ACHN (cell line): ENCODE data around the gene ZNF516.

Experiments
- DNase-seq: peaks from one replicate; pipeline ENCODE4 v3.0.0-alpha.2; 2015
- in situ Hi-C: cut with HindIII; loops from 2 replicates; pipeline ENCODE4 v1.10.0; 2017; ENCODE audit warnings: low sequenced_read_pairs, low pct_ligation_motif_present, low pct_unique_long_range_greater_than_20kb

ZNF516 gene

DNA sequence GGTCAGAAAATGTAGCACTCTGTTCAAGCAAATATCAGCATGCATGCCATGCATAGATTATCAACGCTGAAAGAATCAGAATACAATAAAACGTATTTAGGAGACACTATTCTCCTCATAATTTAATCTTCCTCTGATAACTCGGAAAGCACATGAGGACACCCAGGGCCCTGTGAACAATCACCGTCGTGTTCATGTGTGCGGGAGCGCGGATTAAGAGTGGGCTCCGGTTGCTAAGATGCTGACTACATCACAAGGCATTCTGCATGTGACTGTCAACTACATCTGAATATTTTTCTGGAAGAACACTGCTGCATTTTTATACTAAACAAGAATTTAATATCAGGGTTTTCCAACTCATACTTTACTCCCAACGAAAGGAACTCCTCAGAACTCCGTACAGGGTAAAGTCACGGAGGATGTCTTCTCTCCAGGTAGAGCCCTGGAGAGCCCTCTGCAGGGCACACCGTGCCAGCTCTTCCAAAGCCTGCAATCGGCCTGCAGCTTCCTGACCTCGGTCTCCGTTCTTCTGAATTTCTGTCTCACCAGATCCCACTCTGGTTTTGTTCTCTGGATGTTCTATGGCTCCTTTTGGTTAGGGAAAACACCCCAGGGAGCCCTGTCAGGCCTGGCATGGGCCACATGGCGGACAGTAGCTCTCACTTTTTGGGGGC is 59.6 kb downstream of the ZNF516 start:
- in situ Hi-C loops = no loop called here
- no peak for DNase-seq

GRCh38 chr18:76434452-76434851 is 60.6 kb downstream of the ZNF516 start:
- no peak for DNase-seq
- in situ Hi-C loops = no loop called here

- no peak for DNase-seq
- in situ Hi-C loops = no loop called here
These were observed 61.3 kb downstream of the ZNF516 start for GRCh38 chr18:76433788-76434187.

DNA sequence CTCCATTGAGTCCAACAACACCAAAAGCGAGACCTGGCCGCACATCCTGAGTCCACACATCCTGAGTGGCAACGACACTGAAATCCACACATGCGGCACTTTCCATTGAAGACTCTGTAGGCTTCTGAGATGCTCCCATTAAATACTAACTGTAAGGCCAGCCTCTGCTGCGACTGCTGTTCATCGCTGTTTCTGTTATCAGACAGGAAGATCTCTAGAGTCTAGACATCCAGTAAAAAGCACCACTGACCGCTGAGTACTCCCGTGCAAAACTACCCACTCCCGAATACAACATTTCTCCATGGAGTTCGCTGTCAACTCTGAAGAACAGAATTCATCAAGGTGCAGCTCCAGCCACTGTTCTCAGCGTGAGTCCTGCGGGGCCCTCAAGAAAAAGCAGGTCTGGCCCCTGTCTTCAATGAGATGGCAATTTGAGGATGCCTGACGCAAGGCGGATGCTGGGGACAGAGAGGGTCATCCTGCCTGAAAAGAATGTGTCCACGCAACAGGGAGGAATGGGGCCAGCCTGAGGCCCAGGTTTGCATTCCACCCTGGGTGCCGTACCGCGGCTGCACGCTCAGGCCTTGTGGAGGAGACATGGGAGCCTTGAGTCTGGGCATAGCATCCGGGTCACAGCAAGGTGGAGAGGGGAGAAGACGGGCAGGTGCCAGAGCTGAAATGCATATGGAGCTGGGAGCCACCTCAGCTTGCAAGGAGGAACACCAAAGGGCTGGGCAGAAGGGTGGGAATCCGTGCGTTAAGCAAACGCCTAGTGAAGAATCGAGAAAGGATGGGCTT is 61.9 kb downstream of the ZNF516 start:
- no peak for DNase-seq
- in situ Hi-C loops = no loop called here

GRCh38 chr18:76432274-76432755 is 62.7 kb downstream of the ZNF516 start:
- in situ Hi-C loops = no loop called here
- DNase-seq = no peak

DNA sequence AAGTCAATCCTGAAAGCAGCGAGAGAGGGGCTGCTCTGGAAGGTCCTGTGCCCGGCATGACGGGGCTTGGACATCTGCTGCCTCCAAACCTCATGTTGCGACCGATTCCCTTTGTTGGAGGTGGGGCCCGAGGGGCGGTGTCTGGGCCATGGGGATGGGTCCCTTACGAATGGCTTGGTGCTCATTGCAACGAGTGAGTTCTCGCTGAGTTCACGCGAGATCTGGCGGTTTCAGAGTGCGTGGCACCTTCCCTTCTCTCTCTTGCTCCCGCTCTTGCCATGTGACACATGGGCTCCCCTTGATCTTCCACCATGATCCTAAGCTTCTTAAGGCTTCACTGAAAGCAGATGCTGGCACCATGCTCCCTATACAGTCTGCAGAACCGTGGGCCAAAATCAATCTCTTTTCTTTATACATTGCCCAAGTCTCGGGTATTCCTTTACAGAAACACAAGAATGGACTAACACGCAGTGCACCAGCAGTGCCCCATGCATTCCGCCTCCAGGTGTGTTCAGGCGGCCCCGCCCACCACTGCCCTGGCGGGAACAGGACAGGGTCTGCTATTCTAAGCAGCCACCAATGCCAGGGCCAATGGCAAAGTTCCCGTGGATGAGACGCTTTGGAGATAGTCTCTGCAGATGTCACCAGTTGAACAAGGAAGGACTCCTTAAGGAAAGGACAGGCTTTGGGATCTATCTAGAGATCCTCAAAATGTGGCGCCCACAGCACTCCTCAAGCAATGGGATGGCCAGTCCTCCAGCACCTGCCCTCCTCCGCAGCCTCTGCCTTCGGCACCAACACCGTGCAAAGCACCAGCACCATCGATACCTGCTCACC is 63.4 kb downstream of the ZNF516 start:
- no peak for DNase-seq
- in situ Hi-C loops = no loop called here

DNA sequence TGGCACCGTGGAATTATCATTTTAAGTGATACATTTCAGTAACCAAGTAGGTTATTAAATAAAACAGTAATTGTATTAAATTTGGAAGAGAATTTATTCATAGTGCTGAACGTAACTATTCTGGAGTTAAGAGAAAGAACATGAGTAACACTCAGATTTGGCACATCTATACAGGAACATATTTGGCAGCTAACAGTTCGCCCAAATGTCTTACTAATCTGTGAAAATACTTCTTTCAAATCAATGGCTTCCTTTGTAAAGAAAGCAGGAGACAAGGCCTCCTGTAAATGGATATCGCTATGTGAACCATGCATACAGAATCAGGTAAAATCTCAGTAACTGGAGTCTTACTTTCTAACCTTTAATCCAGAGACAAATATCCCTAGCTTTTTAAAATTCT is 64.4 kb downstream of the ZNF516 start:
- no peak for DNase-seq
- in situ Hi-C loops = no loop called here

DNA sequence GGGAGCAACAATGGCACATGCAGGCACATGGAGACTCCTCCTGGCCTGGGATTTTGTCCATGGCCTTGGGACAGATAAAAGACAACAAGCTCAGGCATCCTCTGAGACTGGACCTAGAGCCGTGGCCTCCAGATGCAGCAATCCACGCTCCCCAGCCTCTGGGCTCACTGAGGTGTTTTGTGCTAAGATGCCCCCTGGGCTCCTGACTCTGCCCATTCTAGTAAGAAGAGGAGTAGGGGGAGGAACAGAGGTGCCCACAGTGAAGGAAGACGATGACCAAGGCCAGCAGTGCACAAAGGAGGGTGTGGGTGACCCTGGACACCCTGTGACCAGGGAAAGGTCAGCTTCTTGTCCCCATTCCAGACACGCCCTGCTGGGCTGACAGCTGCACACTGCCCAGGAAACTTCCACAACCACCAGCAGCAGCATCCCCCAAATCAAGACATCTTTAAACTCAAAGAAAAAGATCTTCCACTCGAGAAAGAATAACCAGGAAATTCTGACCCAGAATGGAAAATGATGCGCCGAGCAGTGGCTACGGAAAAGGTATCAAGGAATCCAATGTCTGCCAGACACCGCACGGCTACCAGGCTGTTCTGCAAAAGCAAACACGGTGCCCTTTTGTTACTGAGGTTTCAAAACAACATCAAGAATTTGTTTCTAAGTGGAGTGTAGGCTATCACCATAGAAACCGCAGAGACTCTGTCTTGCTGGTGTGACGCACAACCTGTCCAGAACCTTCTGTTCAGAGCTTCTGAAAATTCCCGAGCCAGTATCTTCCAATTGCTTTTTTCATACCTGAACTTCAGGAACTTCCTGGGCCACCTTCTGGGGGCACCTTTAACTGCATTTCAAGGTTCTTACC is 65.5 kb downstream of the ZNF516 start:
- in situ Hi-C loops = no loop called here
- DNase-seq = no peak

DNA sequence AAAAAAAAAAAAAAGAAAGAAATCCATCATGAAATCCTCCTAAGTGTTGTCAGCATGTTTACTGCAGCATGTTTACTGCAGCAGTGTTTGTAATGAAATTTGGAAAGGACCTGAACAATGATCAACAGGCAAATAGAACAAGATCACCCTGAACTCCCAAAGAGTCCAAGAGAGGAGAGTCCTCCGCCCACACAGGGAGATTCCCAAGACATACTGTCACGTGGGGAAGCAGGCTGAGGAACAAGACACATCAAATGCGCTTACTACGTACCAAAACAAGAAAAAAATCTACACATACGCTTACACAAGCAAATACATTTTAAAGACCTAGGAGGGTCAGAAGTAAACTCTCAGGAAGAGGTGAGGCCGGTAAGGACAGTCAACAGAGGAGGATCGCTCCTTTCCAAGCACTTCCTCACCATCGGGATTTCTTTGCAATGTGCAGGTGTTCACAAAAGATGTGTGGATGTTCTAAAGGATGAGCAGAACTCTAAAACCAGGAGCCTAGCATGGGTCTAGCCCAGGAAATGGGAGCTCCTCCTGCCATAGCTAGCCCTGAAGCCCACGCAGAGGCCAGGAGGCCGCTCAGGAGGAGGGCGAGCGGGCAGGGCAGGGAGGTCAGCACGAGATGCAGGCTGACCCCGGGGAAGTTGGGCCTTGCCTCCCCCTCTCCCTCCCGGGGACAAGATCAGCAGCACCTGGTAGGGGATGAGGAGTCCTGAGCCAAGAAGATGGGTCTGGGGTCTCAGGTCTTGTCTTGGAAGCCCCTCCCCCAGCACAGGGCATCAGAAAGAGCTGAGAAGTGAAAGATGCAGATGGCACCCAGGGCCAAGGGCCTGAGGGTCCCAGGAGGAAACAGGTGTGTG is 66.4 kb downstream of the ZNF516 start:
- DNase-seq = no peak
- in situ Hi-C loops = no loop called here

DNA sequence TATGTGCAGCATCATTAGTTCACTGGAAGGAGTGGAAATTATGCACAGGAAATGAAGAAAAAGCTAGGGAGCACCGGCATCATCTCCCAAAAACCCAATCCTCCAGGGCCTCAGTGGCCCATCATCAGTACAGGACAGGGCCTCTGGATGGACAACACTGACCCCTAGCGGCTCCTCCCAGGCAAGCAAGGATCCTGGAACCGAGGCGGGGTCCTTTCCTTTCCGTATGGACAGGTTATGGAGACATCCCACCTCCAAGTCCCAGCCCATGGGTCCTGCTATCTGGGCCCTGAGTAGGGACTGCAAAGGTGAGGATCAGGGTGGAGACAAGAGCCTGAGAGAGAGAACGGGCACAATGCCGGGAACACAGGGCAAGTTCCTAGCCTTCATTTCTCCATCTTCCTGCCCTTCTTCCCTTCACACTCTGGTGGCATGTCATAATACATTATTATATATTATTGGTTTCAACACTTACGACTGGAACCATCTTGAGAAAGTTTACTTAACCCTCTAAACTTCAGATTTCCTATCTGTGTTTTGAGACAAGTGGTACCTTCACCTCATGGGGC is 68.2 kb downstream of the ZNF516 start:
- peak; percentile 30 for DNase-seq
- in situ Hi-C loops = no loop called here

GRCh38 chr18:76425146-76426131 is 69.6 kb downstream of the ZNF516 start:
- no peak for DNase-seq
- in situ Hi-C loops = no loop called here

- DNase-seq = no peak
- in situ Hi-C loops = no loop called here
These were observed 72.2 kb downstream of the ZNF516 start for GRCh38 chr18:76422838-76423237.

GRCh38 chr18:76422121-76422520 is 72.9 kb downstream of the ZNF516 start:
- DNase-seq = no peak
- in situ Hi-C loops = no loop called here

GRCh38 chr18:76421685-76422078 is 73.4 kb downstream of the ZNF516 start:
- in situ Hi-C loops = no loop called here
- DNase-seq = no peak

DNA sequence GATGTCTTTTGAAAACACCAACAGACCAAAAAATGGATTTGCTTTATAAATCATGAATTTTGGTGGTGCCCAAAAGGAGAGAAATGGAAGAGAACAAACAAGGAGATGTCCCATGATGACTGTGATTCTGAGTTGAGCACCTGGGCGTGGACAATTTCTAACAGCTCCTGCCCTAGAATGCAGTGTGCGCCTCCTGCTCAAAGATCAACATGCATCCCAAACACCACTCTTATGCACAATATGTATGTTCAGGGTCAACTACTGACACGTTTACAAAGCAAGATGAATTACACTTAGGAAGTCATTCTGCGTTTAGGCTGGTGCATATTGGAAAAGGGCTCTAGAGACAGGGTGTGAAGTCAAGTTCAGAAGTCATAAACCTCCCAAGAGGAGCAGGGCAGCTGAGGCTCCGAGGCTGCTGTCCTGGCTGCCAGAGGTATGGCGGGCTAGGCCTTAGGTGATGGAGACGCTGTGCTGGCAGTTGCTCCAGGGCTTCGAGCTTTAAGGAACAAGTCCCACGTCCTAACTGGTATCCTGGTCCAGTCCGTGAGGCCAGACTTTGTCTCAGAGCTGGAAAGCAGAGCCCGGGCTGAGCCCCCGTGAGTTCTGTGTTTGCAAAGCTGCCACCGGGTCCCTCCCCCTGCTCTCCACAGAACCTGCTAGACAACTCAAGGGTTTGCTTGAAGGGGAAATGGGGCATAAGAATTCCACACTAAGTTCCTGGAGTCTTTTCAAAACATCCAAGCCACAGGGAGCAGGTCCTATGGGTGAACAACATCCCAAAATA is 74.0 kb downstream of the ZNF516 start:
- in situ Hi-C loops = no loop called here
- no peak for DNase-seq
